ENCODE measurements around the gene TFAP2B.

DNA sequence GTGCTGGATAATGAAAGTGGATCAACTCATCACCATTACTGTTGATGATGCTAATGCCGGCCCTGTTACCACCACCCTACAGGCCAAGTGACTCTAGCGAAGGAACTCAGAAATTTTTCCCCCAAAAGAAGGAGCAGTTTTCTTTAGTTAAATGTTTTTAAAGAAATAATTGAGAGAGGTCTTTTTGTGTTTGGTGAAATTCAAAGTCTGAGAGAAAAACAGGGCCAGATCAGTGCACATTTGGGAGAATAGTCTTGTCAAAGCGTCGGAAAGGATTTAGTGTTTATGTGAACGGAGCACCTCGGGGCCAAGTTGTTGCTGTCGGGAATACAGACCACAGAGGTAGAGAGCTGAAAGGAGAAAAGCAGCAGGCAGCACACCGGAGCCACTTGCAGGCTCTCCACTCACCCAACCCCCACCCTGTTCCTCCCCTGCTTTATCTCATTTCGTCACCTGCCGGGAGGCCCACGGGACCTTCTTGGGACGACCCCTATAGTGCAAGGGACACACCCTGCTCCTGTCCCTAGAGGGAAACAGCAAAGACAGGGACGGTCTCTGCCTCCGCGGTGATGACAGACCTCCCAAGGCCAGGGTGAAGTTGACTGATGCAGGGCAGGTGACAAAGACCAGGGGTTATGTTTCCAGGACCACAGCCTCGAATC, 6.8 kb downstream of the TFAP2B start:
- no peak for TF ChIP-seq CTCF (IDR thresholded peaks at IDR 0.05; ENCODE audit: insufficient read depth, low read length, poor library complexity, severe bottlenecking)
- no peak for TF ChIP-seq EZH2phosphoT487 (conservative IDR thresholded peaks at IDR 0.05; ENCODE audit: low read length)
